ENCODE results near the gene TOR3A. TPM values are rescaled to one million over a fixed set of nuclear protein-coding genes. Genes with fewer than 3 reads are reported as not detected.

The TOR3A gene
- total and polyA plus RNA-seq, 10 of the 15 experiments (the other 5 are each of a cell fraction or from before 2014, with no cell fraction given) = 8.6 to 87.9 (median 46.3) TPM

DNA sequence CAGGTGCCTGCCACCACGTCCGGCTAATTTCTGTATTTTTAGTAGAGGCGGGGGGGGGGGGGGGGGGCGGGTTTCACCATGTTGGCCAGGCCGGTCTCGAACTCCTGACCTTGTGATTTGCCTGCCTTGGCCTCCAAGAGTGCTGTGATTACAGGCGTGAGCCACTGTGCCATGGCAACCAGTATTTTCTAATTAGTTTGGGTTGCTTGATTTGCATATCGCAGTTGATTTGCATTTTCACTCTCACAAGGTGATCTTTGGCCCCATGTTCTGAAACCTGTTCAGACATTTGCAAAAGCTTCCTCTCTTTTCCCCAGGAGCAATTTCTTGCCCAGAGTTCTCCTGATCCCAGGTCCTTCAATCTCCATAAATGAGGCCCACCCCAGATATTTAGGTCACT, 1.7 kb downstream of the TOR3A start (continued):
- TF ChIP-seq, protein P1, sequence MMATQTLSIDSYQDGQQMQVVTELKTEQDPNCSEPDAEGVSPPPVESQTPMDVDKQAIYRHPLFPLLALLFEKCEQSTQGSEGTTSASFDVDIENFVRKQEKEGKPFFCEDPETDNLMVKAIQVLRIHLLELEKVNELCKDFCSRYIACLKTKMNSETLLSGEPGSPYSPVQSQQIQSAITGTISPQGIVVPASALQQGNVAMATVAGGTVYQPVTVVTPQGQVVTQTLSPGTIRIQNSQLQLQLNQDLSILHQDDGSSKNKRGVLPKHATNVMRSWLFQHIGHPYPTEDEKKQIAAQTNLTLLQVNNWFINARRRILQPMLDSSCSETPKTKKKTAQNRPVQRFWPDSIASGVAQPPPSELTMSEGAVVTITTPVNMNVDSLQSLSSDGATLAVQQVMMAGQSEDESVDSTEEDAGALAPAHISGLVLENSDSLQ (IDR thresholded peaks at IDR 0.05) = no peak
- TF ChIP-seq NFXL1 (IDR thresholded peaks at IDR 0.05; ENCODE audit: borderline replicate concordance) (no peak), POLR2AphosphoS5 (IDR thresholded peaks at IDR 0.05; ENCODE audit: low read length) (no peak), SP1 (IDR thresholded peaks at IDR 0.05; ENCODE audit: low read depth, low read length) (no peak), CREM (IDR thresholded peaks at IDR 0.05; ENCODE audit: low read depth) (no peak), FOS (IDR thresholded peaks at IDR 0.05; ENCODE audit: borderline replicate concordance, extremely low read depth, insufficient read length) (no peak), POLR2A (IDR thresholded peaks at IDR 0.05; ENCODE audit: low read depth, low read length) (no peak), EP300 (IDR thresholded peaks at IDR 0.05; ENCODE audit: borderline replicate concordance in 1 of 2, control insufficient read depth in 1 of 2, low read depth in 2 of 2, low read length in 2 of 2) (0 out of 4 replicates have a peak, but pooled peaks of 1 of the 2 experiments have one; percentile 15), SUPT20H (IDR thresholded peaks at IDR 0.05; ENCODE audit: borderline replicate concordance, control insufficient read depth, low read depth, low read length) (no peak), ZBED1 (IDR thresholded peaks at IDR 0.05; ENCODE audit: borderline replicate concordance) (no peak)
- TF ChIP-seq, protein P2, sequence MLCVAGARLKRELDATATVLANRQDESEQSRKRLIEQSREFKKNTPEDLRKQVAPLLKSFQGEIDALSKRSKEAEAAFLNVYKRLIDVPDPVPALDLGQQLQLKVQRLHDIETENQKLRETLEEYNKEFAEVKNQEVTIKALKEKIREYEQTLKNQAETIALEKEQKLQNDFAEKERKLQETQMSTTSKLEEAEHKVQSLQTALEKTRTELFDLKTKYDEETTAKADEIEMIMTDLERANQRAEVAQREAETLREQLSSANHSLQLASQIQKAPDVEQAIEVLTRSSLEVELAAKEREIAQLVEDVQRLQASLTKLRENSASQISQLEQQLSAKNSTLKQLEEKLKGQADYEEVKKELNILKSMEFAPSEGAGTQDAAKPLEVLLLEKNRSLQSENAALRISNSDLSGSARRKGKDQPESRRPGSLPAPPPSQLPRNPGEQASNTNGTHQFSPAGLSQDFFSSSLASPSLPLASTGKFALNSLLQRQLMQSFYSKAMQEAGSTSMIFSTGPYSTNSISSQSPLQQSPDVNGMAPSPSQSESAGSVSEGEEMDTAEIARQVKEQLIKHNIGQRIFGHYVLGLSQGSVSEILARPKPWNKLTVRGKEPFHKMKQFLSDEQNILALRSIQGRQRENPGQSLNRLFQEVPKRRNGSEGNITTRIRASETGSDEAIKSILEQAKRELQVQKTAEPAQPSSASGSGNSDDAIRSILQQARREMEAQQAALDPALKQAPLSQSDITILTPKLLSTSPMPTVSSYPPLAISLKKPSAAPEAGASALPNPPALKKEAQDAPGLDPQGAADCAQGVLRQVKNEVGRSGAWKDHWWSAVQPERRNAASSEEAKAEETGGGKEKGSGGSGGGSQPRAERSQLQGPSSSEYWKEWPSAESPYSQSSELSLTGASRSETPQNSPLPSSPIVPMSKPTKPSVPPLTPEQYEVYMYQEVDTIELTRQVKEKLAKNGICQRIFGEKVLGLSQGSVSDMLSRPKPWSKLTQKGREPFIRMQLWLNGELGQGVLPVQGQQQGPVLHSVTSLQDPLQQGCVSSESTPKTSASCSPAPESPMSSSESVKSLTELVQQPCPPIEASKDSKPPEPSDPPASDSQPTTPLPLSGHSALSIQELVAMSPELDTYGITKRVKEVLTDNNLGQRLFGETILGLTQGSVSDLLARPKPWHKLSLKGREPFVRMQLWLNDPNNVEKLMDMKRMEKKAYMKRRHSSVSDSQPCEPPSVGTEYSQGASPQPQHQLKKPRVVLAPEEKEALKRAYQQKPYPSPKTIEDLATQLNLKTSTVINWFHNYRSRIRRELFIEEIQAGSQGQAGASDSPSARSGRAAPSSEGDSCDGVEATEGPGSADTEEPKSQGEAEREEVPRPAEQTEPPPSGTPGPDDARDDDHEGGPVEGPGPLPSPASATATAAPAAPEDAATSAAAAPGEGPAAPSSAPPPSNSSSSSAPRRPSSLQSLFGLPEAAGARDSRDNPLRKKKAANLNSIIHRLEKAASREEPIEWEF (IDR thresholded peaks at IDR 0.05; ENCODE audit: insufficient replicate concordance, low read depth, low read length) = no peak
- TF ChIP-seq, protein P3, sequence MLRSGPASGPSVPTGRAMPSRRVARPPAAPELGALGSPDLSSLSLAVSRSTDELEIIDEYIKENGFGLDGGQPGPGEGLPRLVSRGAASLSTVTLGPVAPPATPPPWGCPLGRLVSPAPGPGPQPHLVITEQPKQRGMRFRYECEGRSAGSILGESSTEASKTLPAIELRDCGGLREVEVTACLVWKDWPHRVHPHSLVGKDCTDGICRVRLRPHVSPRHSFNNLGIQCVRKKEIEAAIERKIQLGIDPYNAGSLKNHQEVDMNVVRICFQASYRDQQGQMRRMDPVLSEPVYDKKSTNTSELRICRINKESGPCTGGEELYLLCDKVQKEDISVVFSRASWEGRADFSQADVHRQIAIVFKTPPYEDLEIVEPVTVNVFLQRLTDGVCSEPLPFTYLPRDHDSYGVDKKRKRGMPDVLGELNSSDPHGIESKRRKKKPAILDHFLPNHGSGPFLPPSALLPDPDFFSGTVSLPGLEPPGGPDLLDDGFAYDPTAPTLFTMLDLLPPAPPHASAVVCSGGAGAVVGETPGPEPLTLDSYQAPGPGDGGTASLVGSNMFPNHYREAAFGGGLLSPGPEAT (IDR thresholded peaks at IDR 0.05; ENCODE audit: low read depth) = no peak
- TF ChIP-seq, protein P4, sequence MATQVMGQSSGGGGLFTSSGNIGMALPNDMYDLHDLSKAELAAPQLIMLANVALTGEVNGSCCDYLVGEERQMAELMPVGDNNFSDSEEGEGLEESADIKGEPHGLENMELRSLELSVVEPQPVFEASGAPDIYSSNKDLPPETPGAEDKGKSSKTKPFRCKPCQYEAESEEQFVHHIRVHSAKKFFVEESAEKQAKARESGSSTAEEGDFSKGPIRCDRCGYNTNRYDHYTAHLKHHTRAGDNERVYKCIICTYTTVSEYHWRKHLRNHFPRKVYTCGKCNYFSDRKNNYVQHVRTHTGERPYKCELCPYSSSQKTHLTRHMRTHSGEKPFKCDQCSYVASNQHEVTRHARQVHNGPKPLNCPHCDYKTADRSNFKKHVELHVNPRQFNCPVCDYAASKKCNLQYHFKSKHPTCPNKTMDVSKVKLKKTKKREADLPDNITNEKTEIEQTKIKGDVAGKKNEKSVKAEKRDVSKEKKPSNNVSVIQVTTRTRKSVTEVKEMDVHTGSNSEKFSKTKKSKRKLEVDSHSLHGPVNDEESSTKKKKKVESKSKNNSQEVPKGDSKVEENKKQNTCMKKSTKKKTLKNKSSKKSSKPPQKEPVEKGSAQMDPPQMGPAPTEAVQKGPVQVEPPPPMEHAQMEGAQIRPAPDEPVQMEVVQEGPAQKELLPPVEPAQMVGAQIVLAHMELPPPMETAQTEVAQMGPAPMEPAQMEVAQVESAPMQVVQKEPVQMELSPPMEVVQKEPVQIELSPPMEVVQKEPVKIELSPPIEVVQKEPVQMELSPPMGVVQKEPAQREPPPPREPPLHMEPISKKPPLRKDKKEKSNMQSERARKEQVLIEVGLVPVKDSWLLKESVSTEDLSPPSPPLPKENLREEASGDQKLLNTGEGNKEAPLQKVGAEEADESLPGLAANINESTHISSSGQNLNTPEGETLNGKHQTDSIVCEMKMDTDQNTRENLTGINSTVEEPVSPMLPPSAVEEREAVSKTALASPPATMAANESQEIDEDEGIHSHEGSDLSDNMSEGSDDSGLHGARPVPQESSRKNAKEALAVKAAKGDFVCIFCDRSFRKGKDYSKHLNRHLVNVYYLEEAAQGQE (IDR thresholded peaks at IDR 0.05; ENCODE audit: low read depth, low read length) = no peak
- TF ChIP-seq, protein P5, sequence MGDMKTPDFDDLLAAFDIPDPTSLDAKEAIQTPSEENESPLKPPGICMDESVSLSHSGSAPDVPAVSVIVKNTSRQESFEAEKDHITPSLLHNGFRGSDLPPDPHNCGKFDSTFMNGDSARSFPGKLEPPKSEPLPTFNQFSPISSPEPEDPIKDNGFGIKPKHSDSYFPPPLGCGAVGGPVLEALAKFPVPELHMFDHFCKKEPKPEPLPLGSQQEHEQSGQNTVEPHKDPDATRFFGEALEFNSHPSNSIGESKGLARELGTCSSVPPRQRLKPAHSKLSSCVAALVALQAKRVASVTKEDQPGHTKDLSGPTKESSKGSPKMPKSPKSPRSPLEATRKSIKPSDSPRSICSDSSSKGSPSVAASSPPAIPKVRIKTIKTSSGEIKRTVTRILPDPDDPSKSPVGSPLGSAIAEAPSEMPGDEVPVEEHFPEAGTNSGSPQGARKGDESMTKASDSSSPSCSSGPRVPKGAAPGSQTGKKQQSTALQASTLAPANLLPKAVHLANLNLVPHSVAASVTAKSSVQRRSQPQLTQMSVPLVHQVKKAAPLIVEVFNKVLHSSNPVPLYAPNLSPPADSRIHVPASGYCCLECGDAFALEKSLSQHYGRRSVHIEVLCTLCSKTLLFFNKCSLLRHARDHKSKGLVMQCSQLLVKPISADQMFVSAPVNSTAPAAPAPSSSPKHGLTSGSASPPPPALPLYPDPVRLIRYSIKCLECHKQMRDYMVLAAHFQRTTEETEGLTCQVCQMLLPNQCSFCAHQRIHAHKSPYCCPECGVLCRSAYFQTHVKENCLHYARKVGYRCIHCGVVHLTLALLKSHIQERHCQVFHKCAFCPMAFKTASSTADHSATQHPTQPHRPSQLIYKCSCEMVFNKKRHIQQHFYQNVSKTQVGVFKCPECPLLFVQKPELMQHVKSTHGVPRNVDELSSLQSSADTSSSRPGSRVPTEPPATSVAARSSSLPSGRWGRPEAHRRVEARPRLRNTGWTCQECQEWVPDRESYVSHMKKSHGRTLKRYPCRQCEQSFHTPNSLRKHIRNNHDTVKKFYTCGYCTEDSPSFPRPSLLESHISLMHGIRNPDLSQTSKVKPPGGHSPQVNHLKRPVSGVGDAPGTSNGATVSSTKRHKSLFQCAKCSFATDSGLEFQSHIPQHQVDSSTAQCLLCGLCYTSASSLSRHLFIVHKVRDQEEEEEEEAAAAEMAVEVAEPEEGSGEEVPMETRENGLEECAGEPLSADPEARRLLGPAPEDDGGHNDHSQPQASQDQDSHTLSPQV (IDR thresholded peaks at IDR 0.05) = no peak
